ENCODE results near the gene SYT13.

- TF ChIP-seq CTCF (conservative IDR thresholded peaks at IDR 0.05 in 1 of 2, IDR thresholded peaks at IDR 0.05 in 1 of 2; ENCODE audit: extremely low read depth in 1 of 2, insufficient read depth in 1 of 2, low read depth in 1 of 2, low read length in 2 of 2) (no peak), EZH2 (IDR thresholded peaks at IDR 0.05; ENCODE audit: borderline replicate concordance, low read length) (no peak)
Measured at GRCh38 chr11:45316258-45316657, 30.1 kb upstream of the SYT13 start.

All from mammary epithelial cell (primary cell).